DMS79 treated with DMSO at 0.1 percent for 48 hours (cell line): ENCODE measurements around the gene LONRF3.

ENCODE experiments used
- DNase-seq: peaks from one replicate; lab custom pipeline; 2025; lab: John Stamatoyannopoulos, UW

Gene LONRF3

DNA sequence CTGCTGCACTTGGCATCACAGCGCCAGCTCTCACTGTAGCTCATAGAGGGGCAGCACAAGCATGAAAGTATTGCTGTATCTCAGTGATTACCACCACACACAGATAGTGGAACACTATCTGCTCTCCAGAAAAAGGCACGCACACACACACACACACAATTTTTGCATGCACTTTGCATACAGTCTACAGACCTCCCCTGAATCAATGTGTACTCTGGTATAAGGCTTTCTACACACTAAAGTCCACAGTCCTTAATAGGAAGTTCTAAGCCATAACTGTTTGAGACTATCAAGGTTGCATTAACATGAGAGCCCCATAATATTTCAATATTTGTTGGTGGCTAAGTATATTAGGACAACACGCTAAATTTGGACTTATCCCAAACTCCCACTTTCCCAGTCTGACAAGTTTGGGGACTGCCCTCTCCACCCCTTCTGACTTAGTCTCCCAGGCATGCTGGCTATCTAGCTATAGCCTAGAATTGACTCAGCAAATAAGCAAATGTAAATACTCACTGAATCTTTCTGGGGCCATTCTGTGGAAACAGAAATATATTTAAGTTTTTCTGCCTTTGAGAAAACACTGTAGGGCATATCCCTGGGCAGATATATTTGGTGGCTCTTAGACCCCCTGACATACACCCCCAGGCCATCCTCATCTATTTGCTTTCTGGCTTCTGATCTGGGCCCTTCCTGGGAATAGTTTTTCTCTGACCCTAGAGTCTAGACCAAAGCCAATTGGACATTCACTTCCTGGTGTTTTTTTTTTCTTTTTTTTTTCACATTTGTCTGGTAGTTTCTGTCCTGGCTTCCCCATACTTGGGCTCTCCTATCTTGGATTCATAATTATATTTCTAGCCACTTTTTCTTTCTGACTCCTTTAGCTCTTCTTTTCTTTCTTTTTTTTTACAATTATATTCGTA lies 62.0 kb downstream of the LONRF3 start:
- DNase-seq, result no peak

GRCh38 chrX:119040432-119040831 lies 66.0 kb downstream of the LONRF3 start:
- DNase-seq, result no peak

GRCh38 chrX:119041175-119041574 lies 66.8 kb downstream of the LONRF3 start:
- DNase-seq, result no peak

DNA sequence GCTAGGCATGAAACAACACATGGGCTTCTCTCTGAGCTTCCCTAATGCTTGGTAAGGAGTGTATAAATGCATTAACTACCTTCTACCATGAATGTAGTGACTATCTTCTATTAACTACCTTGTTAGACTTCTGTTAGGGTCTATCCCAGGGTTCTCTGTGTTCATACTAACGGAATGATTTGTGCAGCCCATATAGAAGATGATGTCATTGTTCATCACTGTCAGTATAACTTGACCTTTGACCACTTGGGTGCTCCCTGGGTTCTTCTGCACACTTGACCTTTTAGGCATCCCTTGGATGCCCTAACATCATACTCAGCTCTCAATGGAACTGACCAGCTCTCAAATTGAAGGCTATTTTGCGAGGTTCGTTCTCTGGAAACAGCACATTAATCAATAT lies 67.6 kb downstream of the LONRF3 start:
- no peak for DNase-seq

GRCh38 chrX:119042996-119043395 lies 68.6 kb downstream of the LONRF3 start:
- no peak for DNase-seq

DNA sequence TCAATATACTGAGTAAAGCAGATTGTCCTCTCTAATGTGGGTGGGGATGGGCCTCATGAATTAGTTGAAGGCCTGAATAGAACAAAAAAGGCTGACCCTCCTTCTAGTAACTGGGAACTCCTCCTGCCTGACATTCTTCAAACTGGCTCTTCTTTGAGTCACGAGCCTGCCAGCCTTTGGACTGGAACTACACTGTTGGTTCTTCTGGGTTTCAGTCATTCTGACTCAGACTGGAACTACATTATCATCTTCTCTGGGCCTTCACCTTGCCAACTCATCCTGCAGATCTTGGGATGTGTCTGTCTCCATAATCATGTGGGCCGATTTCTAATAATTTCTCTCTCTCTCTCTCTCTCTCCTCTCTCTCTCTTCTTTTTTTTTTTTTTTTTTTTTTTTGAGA lies 71.5 kb downstream of the LONRF3 start:
- no peak for DNase-seq

DNA sequence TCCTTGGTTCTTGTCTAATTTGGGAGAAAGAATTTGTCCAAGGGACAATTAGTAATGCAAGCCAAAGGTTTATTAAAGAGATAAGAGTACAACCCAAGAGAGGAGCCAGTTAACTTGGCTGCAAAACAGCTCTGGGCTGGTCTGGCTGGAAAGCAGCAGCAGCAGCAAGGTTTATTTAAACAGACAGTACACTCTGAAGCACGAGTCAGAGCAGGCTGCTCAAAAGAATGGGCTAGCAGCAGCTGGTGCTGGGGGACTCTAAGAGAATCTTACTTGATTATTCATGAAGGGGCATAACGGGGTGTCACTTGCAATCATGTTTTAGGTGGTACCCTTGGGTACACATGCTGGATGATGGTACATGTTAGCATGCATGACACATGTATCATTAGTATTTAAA lies 81.3 kb downstream of the LONRF3 start:
- DNase-seq, result no peak

- no peak for DNase-seq
These were observed 88.4 kb downstream of the LONRF3 start for GRCh38 chrX:119062750-119063374.

DNA sequence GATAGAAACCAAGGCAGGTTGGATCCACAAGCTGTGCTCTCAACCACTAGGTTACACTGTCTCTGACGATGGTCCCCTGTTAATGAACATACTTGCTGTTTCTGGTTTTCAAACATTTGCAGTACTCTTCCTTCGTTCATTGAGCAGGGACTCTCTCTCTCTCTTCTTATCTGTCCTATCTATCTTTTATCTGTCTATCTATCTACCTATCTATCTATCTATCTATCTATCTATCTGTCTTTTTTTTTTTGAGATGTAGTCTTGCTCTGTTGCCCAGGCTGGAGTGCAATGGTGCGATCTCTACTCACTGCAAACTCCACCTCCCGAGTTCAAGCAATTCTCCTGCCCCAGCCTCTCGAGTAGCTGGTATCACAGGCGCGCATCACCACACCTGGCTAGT lies 89.0 kb downstream of the LONRF3 start:
- no peak for DNase-seq

- no peak for DNase-seq
These were observed 92.8 kb downstream of the LONRF3 start for GRCh38 chrX:119067023-119067739.
